HL-60 (cell line): Measurements from ENCODE around the gene MAP7D3.

ENCODE experiments used
- POLR2AphosphoS5 ChIP-seq: IDR thresholded peaks from 2 replicates; pipeline ENCODE4 v1.6.1; 2012; ENCODE audit warnings: low read depth
- TF ChIP-seq, protein P1 (sequence below): IDR thresholded peaks from one replicate; pipeline ENCODE4 v1.5.1; 2011; ENCODE audit warnings: low read length, control low read depth, inconsistent platforms; ENCODE audit not compliant: insufficient read depth

DNA sequence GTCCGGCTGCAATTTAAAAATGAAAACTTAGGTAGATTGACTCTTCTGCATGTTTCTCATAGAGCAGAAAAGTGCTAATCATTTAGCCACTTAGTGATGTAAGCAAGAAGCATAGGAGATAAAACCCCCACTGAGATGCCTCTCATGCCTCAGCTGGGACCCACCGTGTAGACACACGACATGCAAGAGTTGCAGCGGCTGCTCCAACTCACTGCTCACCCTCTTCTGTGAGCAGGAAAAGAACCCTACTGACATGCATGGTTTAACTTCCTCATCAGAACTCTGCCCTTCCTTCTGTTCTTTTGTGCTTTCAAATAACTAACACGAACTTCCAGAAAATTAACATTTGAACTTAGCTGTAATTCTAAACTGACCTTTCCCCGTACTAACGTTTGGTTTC is 41.0 kb downstream of the MAP7D3 start:
- no peak for TF ChIP-seq POLR2AphosphoS5
- TF ChIP-seq, protein P1, sequence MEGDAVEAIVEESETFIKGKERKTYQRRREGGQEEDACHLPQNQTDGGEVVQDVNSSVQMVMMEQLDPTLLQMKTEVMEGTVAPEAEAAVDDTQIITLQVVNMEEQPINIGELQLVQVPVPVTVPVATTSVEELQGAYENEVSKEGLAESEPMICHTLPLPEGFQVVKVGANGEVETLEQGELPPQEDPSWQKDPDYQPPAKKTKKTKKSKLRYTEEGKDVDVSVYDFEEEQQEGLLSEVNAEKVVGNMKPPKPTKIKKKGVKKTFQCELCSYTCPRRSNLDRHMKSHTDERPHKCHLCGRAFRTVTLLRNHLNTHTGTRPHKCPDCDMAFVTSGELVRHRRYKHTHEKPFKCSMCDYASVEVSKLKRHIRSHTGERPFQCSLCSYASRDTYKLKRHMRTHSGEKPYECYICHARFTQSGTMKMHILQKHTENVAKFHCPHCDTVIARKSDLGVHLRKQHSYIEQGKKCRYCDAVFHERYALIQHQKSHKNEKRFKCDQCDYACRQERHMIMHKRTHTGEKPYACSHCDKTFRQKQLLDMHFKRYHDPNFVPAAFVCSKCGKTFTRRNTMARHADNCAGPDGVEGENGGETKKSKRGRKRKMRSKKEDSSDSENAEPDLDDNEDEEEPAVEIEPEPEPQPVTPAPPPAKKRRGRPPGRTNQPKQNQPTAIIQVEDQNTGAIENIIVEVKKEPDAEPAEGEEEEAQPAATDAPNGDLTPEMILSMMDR = no peak
